ENCODE results near the gene B4GALNT1. TPM values are rescaled to one million over a fixed set of nuclear protein-coding genes. Genes with fewer than 3 reads are reported as not detected.

The B4GALNT1 gene
- total and polyA plus RNA-seq, 2 of the 13 experiments (the other 11 are each of a cell fraction or from before 2014, with no cell fraction given) = 4.5 to 5.4 TPM

DNA sequence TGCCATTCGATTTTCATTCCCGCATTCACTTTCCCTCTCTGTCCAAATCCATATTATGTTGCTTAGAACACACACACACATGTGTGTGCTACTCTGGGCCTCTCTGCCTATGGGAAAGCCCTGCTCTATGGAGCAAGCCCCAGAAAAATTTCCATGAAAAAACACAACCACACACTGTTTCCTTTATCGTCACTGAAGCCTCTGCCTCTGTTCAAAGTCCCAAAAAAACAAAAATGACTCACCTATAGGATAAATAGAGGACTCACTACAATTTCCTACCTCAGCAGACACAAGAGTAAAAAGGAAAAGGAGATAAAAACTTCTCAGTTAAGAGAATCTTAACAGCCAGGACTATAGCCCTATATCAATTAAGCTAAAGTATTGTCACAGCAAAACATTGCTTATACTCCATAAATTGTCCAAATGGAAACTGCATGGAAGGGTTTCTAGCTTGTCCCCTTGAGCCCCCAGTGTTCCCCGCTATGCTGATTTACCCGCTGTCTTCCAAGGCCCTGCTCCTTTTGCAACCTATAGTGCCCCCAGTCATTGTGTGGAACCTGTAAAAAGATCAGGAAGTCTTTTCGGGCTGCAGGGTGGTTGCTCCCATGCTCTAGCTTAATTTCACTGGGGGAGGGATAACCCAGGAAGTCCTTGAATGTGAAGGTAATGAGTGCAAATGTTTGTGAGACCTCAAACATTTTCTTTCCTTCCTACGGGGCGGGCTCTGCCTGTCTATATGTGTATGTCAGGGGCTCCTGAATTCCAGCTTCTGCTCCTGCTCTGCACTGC lies 53.1 kb downstream of the B4GALNT1 start (continued):
- TF ChIP-seq, protein P1, sequence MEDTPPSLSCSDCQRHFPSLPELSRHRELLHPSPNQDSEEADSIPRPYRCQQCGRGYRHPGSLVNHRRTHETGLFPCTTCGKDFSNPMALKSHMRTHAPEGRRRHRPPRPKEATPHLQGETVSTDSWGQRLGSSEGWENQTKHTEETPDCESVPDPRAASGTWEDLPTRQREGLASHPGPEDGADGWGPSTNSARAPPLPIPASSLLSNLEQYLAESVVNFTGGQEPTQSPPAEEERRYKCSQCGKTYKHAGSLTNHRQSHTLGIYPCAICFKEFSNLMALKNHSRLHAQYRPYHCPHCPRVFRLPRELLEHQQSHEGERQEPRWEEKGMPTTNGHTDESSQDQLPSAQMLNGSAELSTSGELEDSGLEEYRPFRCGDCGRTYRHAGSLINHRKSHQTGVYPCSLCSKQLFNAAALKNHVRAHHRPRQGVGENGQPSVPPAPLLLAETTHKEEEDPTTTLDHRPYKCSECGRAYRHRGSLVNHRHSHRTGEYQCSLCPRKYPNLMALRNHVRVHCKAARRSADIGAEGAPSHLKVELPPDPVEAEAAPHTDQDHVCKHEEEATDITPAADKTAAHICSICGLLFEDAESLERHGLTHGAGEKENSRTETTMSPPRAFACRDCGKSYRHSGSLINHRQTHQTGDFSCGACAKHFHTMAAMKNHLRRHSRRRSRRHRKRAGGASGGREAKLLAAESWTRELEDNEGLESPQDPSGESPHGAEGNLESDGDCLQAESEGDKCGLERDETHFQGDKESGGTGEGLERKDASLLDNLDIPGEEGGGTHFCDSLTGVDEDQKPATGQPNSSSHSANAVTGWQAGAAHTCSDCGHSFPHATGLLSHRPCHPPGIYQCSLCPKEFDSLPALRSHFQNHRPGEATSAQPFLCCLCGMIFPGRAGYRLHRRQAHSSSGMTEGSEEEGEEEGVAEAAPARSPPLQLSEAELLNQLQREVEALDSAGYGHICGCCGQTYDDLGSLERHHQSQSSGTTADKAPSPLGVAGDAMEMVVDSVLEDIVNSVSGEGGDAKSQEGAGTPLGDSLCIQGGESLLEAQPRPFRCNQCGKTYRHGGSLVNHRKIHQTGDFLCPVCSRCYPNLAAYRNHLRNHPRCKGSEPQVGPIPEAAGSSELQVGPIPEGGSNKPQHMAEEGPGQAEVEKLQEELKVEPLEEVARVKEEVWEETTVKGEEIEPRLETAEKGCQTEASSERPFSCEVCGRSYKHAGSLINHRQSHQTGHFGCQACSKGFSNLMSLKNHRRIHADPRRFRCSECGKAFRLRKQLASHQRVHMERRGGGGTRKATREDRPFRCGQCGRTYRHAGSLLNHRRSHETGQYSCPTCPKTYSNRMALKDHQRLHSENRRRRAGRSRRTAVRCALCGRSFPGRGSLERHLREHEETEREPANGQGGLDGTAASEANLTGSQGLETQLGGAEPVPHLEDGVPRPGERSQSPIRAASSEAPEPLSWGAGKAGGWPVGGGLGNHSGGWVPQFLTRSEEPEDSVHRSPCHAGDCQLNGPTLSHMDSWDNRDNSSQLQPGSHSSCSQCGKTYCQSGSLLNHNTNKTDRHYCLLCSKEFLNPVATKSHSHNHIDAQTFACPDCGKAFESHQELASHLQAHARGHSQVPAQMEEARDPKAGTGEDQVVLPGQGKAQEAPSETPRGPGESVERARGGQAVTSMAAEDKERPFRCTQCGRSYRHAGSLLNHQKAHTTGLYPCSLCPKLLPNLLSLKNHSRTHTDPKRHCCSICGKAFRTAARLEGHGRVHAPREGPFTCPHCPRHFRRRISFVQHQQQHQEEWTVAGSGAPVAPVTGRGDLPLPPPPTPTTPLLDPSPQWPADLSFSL (CRISPR knock-in tag; IDR thresholded peaks at IDR 0.05) = peak; percentile 88
- TF ChIP-seq HOXA9 (CRISPR knock-in tag; IDR thresholded peaks at IDR 0.05; ENCODE audit: borderline replicate concordance) (no peak), RXRB (CRISPR knock-in tag; IDR thresholded peaks at IDR 0.05; ENCODE audit: borderline replicate concordance) (peak; percentile 31; the same call in 1 of the 2 replicates), ZNF616 (CRISPR knock-in tag; IDR thresholded peaks at IDR 0.05; ENCODE audit: low read depth) (no peak), CENPX (CRISPR knock-in tag; IDR thresholded peaks at IDR 0.05) (no peak), SALL1 (CRISPR knock-in tag; IDR thresholded peaks at IDR 0.05) (no peak), PLRG1 (conservative IDR thresholded peaks at IDR 0.05) (no peak), ZMYM3 (CRISPR knock-in tag; IDR thresholded peaks at IDR 0.05) (no peak), BCL6 (CRISPR knock-in tag; IDR thresholded peaks at IDR 0.05) (peak; percentile 19; the same call in 1 of the 2 replicates), MAFK (conservative IDR thresholded peaks at IDR 0.05 in 1 of 2, IDR thresholded peaks at IDR 0.05 in 1 of 2; ENCODE audit: low read length in 2 of 2) (peak; percentile 18 to 27), HIVEP1 (CRISPR knock-in tag; IDR thresholded peaks at IDR 0.05) (no peak), SSRP1 (CRISPR knock-in tag; IDR thresholded peaks at IDR 0.05) (no peak), BRD4 (CRISPR knock-in tag; IDR thresholded peaks at IDR 0.05) (peak; percentile 26; the same call in 1 of the 2 replicates), ZBTB38 (CRISPR knock-in tag; IDR thresholded peaks at IDR 0.05) (no peak)
- TF ChIP-seq, protein P2, sequence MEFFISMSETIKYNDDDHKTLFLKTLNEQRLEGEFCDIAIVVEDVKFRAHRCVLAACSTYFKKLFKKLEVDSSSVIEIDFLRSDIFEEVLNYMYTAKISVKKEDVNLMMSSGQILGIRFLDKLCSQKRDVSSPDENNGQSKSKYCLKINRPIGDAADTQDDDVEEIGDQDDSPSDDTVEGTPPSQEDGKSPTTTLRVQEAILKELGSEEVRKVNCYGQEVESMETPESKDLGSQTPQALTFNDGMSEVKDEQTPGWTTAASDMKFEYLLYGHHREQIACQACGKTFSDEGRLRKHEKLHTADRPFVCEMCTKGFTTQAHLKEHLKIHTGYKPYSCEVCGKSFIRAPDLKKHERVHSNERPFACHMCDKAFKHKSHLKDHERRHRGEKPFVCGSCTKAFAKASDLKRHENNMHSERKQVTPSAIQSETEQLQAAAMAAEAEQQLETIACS (CRISPR knock-in tag; IDR thresholded peaks at IDR 0.05) = no peak
- TF ChIP-seq, protein P3, sequence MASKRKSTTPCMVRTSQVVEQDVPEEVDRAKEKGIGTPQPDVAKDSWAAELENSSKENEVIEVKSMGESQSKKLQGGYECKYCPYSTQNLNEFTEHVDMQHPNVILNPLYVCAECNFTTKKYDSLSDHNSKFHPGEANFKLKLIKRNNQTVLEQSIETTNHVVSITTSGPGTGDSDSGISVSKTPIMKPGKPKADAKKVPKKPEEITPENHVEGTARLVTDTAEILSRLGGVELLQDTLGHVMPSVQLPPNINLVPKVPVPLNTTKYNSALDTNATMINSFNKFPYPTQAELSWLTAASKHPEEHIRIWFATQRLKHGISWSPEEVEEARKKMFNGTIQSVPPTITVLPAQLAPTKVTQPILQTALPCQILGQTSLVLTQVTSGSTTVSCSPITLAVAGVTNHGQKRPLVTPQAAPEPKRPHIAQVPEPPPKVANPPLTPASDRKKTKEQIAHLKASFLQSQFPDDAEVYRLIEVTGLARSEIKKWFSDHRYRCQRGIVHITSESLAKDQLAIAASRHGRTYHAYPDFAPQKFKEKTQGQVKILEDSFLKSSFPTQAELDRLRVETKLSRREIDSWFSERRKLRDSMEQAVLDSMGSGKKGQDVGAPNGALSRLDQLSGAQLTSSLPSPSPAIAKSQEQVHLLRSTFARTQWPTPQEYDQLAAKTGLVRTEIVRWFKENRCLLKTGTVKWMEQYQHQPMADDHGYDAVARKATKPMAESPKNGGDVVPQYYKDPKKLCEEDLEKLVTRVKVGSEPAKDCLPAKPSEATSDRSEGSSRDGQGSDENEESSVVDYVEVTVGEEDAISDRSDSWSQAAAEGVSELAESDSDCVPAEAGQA (IDR thresholded peaks at IDR 0.05; ENCODE audit: low read depth) = no peak
- TF ChIP-seq, protein P3 (CRISPR knock-in tag; IDR thresholded peaks at IDR 0.05; ENCODE audit: borderline replicate concordance) = peak; percentile 45; the same call in 1 of the 2 replicates
